PC-9 (cell line): ENCODE data around the gene UNCX. TPM values are rescaled to one million over a fixed set of nuclear protein-coding genes. Genes with fewer than 3 reads are reported as not detected.

Experiments used
- BruUV-seq: library from RNA; stranded (reverse); fragments of 400-500 nt; replicated peaks from 2 replicates; lab custom pipeline; 2021; lab: Mats Ljungman, UMichigan
- CTCF ChIA-PET: fragments of 300-600 bp; sonication (Branson Sonifier 250); formaldehyde crosslinking; loops from one replicate; lab custom pipeline; 2022; ENCODE audit warnings: antibody characterized with exemption; lab: Charles Lee
- POLR2A ChIA-PET: fragments of 300-600 bp; sonication (Branson Sonifier 250); formaldehyde crosslinking; loops from one replicate; lab custom pipeline; 2022; ENCODE audit warnings: antibody characterized with exemption; ENCODE audit not compliant: unreplicated experiment; lab: Charles Lee
- DNase-seq, 2 experiments: peaks; one replicate each; pipeline versions ENCODE4 v3.0.0 to v3.0.0-alpha.2; 2015 to 2022; ENCODE audit warnings: mixed read lengths in 1 of 2
- H2AFZ ChIP-seq: fragments of 200-600 bp; sonication (generic); 2 replicates; pipeline ENCODE4 v1.8.1; 2017; ENCODE audit warnings: antibody characterized with exemption
- H3F3A ChIP-seq: fragments of 200-600 bp; sonication (generic); 2 replicates; pipeline ENCODE4 v1.8.1; 2017; ENCODE audit warnings: antibody characterized with exemption, mild to moderate bottlenecking, low read depth; ENCODE audit not compliant: insufficient read depth
- H3K27ac ChIP-seq: fragments of 200-600 bp; sonication (generic); 2 replicates; pipeline ENCODE4 v1.6.1; 2016; ENCODE audit warnings: mixed run types
- H3K27me3 ChIP-seq: fragments of 200-600 bp; sonication (generic); 2 replicates; pipeline ENCODE4 v1.6.1; 2016; ENCODE audit warnings: low read depth, mixed run types; ENCODE audit not compliant: insufficient read depth
- H3K36me3 ChIP-seq: fragments of 200-600 bp; sonication (generic); 2 replicates; pipeline ENCODE4 v1.6.1; 2016; ENCODE audit warnings: low read depth, mixed run types
- H3K4me1 ChIP-seq: fragments of 200-600 bp; sonication (generic); replicated peaks from 2 replicates; pipeline ENCODE4 v1.6.1; 2016; ENCODE audit warnings: mixed run types; ENCODE audit not compliant: insufficient read depth
- H3K4me2 ChIP-seq: fragments of 200-600 bp; sonication (generic); 2 replicates; pipeline ENCODE4 v1.6.1; 2017; ENCODE audit warnings: mixed run types
- H3K4me3 ChIP-seq: fragments of 200-600 bp; sonication (generic); 2 replicates; pipeline ENCODE4 v1.6.1; 2016; ENCODE audit warnings: mixed run types
- H3K79me2 ChIP-seq: fragments of 200-600 bp; sonication (generic); 2 replicates; pipeline ENCODE4 v1.6.1; 2017; ENCODE audit warnings: low read depth, mixed run types
- H3K9me2 ChIP-seq: fragments of 200-600 bp; sonication (generic); 2 replicates; pipeline ENCODE4 v1.8.1; 2017; ENCODE audit warnings: mild to moderate bottlenecking; ENCODE audit not compliant: insufficient read depth
- H3K9me3 ChIP-seq: fragments of 200-600 bp; sonication (generic); 2 replicates; pipeline ENCODE4 v1.8.1; 2016; ENCODE audit warnings: low read depth; ENCODE audit not compliant: insufficient read depth
- H4K20me1 ChIP-seq: fragments of 200-600 bp; sonication (generic); 2 replicates; pipeline ENCODE4 v1.8.1; 2017; ENCODE audit not compliant: insufficient read depth
- EZH2 ChIP-seq: fragments of 200-600 bp; sonication (generic); IDR thresholded peaks from 2 replicates; pipeline ENCODE4 v1.8.0; 2017; ENCODE audit warnings: antibody characterized with exemption, low read depth
- intact Hi-C: fragments of 100-400 bp; cut with micrococcal nuclease; formaldehyde crosslinking; loops from one replicate; pipeline ENCODE4 v1.10.0; 2022; ENCODE audit not compliant: unreplicated experiment
- total RNA-seq: library from RNA; stranded (reverse); gene quantifications from 2 replicates; pipeline ENCODE4 v1.2.3, GENCODE V29; 2021
- TF ChIP-seq, protein P1 (sequence below): fragments of 200-600 bp; sonication (generic); conservative IDR thresholded peaks from 2 replicates; pipeline ENCODE4 v1.6.1; 2017; ENCODE audit warnings: mixed run types, antibody characterized with exemption, mild to moderate bottlenecking, moderate library complexity

Gene UNCX
- total RNA-seq, 1 experiment from 2014 or later = not detected

DNA sequence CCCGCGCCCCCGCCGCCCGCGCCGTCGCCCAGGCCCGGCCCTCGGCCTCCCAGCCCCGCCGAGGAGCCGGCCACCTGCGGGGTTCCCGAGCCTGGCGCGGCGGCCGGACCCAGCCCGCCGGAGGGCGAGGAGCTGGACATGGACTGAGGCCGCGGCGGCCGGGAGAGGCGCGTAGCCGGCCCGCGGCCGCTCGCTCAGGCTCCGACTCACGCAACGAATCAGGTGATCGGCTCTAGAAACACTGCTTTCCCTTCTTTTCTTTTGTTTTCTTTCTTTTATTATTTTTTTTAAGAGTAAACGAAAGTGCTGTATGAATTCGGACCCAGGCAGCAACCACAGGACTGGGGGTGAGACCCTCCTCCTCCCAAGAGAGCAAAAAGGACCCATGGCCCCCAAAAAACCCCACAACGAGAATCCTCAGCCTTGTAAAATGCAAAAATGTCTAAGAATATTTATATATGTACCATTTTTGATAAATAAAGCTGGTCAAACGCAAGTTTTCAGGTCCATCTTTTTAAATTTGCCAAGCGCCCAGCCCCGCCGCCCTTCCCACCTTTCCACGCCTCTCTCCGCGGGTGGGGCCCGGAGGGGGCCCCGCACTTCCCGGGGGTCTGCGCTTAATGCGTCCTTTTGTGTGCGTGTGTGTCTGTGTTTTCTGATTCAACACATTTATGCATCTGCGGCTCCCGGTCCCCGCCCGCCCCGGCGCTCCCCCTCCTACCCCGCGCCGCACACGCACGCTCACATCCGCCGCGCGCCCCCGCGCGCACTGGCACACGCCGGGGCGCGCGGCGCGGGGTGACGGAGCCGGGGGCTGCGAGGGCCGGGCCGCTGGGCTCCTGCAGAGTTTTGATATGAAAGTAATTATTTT, 4.4 kb downstream of the UNCX start:
- Histone ChIP-seq H3K4me2 (no peak overlapping the region), H4K20me1 (no peaks in the 10 kb centered on the region; the same call in 1 of the 2 replicates), H3K9me3 (no peaks in the 10 kb centered on the region), H3K36me3 (no peaks in the 10 kb centered on the region), H3K79me2 (no peaks in the 10 kb centered on the region), H3F3A (no peaks in the 10 kb centered on the region; the same call in 1 of the 2 replicates), H3K9me2 (no peaks in the 10 kb centered on the region), H3K4me1 (no peaks in the 10 kb centered on the region), H3K27ac (no peak overlapping the region), H3K4me3 (no peak overlapping the region), H3K27me3 (peaks cover 67% of the 10 kb centered on the region), H2AFZ (no peak overlapping the region)
- TF ChIP-seq, protein P1, sequence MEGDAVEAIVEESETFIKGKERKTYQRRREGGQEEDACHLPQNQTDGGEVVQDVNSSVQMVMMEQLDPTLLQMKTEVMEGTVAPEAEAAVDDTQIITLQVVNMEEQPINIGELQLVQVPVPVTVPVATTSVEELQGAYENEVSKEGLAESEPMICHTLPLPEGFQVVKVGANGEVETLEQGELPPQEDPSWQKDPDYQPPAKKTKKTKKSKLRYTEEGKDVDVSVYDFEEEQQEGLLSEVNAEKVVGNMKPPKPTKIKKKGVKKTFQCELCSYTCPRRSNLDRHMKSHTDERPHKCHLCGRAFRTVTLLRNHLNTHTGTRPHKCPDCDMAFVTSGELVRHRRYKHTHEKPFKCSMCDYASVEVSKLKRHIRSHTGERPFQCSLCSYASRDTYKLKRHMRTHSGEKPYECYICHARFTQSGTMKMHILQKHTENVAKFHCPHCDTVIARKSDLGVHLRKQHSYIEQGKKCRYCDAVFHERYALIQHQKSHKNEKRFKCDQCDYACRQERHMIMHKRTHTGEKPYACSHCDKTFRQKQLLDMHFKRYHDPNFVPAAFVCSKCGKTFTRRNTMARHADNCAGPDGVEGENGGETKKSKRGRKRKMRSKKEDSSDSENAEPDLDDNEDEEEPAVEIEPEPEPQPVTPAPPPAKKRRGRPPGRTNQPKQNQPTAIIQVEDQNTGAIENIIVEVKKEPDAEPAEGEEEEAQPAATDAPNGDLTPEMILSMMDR = no peak
- TF ChIP-seq EZH2 = no peak
- CTCF ChIA-PET = no interaction called here
- intact Hi-C loops = no loop called here
- POLR2A ChIA-PET = no interaction called here
- no TSS peak for BruUV-seq
- no peak for DNase-seq

DNA sequence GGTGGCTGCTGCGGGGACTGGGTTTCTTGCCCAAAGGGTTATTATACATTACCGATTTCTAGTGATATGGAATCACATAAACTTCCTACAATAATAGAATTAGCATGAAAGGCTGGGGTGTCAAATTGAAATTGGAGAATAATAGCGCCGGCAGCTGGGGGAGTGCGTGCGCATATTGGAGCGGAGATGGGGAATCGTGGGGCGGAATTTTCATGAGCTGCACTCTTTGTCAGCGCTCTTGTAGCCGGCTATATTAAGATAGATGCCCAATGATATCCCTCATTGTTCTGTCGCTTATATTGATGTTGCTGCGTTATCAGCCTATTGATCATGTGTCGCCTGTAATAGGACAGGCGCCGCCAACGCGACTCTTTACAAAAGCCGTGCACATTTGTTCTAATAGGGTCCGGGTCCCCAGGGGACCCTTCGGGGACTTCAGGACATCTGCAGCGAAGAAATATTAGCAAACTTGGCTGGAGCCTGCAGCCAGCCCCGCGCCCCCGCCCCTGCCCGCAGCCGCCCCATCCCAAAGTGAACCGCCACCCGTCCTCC, 5.1 kb downstream of the UNCX start:
- intact Hi-C loops = no loop called here
- Histone ChIP-seq H3K27ac (no peak overlapping the region), H3K36me3 (no peaks in the 10 kb centered on the region)

DNA sequence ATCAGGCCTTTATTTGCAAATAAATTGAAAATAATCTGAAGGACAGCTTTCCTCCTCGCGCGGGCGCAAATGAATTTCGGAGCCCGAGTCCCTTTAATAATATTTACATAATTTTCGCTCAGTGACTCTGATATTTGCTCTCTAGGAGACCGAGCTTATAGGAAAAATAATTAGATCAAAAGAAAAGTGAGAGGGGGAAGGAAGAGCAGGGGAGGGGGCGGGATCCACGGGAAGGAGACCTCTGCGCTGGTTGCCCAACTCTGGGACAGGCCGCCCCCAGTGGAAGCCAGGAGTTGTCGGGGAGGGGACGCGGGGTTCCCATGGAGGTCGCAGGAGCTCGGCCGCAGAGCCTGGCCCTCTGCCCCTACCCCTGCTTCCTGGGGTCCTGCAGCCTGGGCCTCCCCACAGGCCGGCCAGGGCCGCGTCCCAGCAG, 5.8 kb downstream of the UNCX start:
- no peak overlapping the region for H3K4me2 ChIP-seq
- H3K27me3 ChIP-seq = peaks cover 81% of the 10 kb centered on the region
- no peak overlapping the region for H2AFZ ChIP-seq

More for the DNA sequence above, 5.1 kb downstream of the UNCX start:
- no TSS peak for BruUV-seq
- CTCF ChIA-PET = no interaction called here
- Histone ChIP-seq H3F3A (no peaks in the 10 kb centered on the region), H3K4me3 (no peak overlapping the region), H2AFZ (no peak overlapping the region), H3K9me3 (no peaks in the 10 kb centered on the region), H4K20me1 (no peaks in the 10 kb centered on the region; the same call in 1 of the 2 replicates), H3K4me2 (no peak overlapping the region), H3K9me2 (no peaks in the 10 kb centered on the region), H3K79me2 (no peaks in the 10 kb centered on the region), H3K27me3 (peaks cover 74% of the 10 kb centered on the region), H3K4me1 (no peaks in the 10 kb centered on the region)
- TF ChIP-seq, protein P1 = no peak
- no peak for TF ChIP-seq EZH2
- DNase-seq = no peak
- POLR2A ChIA-PET = no interaction called here

More for the DNA sequence above, 5.8 kb downstream of the UNCX start:
- Histone ChIP-seq H3K27ac (no peak overlapping the region), H3K36me3 (no peaks in the 10 kb centered on the region), H3K4me3 (no peak overlapping the region), H3F3A (no peaks in the 10 kb centered on the region), H3K9me3 (no peaks in the 10 kb centered on the region), H3K4me1 (no peaks in the 10 kb centered on the region), H3K9me2 (no peaks in the 10 kb centered on the region), H3K79me2 (no peaks in the 10 kb centered on the region), H4K20me1 (no peaks in the 10 kb centered on the region; the same call in 1 of the 2 replicates)
- intact Hi-C loops = no loop called here
- CTCF ChIA-PET = interaction anchor here (0.5 kb wide), 1 partner anchor 18 kb away, joined by 12 read pairs; no protein-coding TSS in a partner anchor
- POLR2A ChIA-PET = no interaction called here
- no TSS peak for BruUV-seq
- TF ChIP-seq EZH2 = no peak
- TF ChIP-seq, protein P1 = no peak
- no peak for DNase-seq
